Ovary (tissue), 3 donors: ENCODE data around the gene OTC.

ENCODE experiments used
- CTCF ChIP-seq, 3 donors: fragments of 450-650 bp in 2 of 3; fragments of 200-600 bp in 1 of 3; IDR thresholded peaks; one replicate each; pipeline versions ENCODE4 v1.5.1 to v1.8.0; 2016 to 2022; ENCODE audit warnings: antibody characterized with exemption in 3 of 3, mild to moderate bottlenecking in 1 of 3
- EP300 ChIP-seq: sonication (generic); formaldehyde crosslinking; IDR thresholded peaks from one replicate; pipeline ENCODE4 v1.6.1; 2017; ENCODE audit warnings: antibody characterized with exemption
- POLR2A ChIP-seq: fragments of 450-650 bp; IDR thresholded peaks from one replicate; pipeline ENCODE4 v1.6.1; 2017; ENCODE audit warnings: antibody characterized with exemption, mild to moderate bottlenecking, moderate library complexity
- donor health status: DM: no; HTN: no; CAD: no.

GRCh38 chrX:38426785-38427184 lies 74.4 kb downstream of the OTC start:
- TF ChIP-seq CTCF (IDR thresholded peaks at IDR 0.05) (no peak), POLR2A (no peak), EP300 (no peak)
